K562 (cell line): Measurements from ENCODE around the gene PRICKLE2. TPM values are rescaled to one million over a fixed set of nuclear protein-coding genes. Genes with fewer than 3 reads are reported as not detected.

Source experiments
- ATAC-seq: fragments of 200-7000 bp; cut with Tn5 transposase; 3 replicates; pipeline ENCODE4 v1.9.1; 2020; ENCODE audit warnings: moderate library complexity
- BruUV-seq: library from RNA; stranded (reverse); fragments of 400-500 nt; replicated peaks from 2 replicates; lab custom pipeline; 2021; lab: Mats Ljungman, UMichigan
- CTCF ChIA-PET: fragments of 300-600 bp; formaldehyde crosslinking; extraction: SDS; loops from one replicate; lab custom pipeline; 2021; ENCODE audit warnings: low intra/inter-chr PET ratio; lab: Yijun Ruan, JAX
- POLR2A ChIA-PET: fragments of 300-600, 350-650 bp; sonication (Branson Sonifier 250); formaldehyde crosslinking; extraction: SDS; loops from one replicate; lab custom pipeline; 2021; ENCODE audit warnings: antibody characterized with exemption, inconsistent platforms; lab: Yijun Ruan, JAX
- DNase-seq, 4 experiments: peaks; one replicate each; pipeline versions ENCODE4 v3.0.0 to v3.0.0-alpha.2; 2011 to 2018; ENCODE audit warnings: low spot score in 3 of 4, mixed read lengths in 3 of 4; ENCODE audit errors: extremely low read depth in 1 of 4
- FAIRE-seq: peaks from 2 replicates; lab custom pipeline; 2011; peaks lifted over from hg19 to GRCh38; lab: Jason Lieb, UNC
- H2AFZ ChIP-seq: 2 replicates; pipeline ENCODE4 v1.6.0; 2011; ENCODE audit warnings: low read depth, low read length, control low read depth, inconsistent platforms
- H3K27ac ChIP-seq: fragments of 200-600 bp; 3 replicates; pipeline ENCODE4 v1.8.0; 2011; ENCODE audit warnings: low read depth, mild to moderate bottlenecking, control low read depth, inconsistent platforms, low read length, moderate library complexity, mixed read lengths; ENCODE audit errors: extremely low read depth
- H3K27me3 ChIP-seq, 2 experiments: fragments of 300-600 bp in 1 of 2; 2 replicates in 1 of 2; 3 replicates in 1 of 2; pipeline versions ENCODE4 v1.6.0 to v1.8.0; 2011; ENCODE audit warnings: inconsistent platforms in 2 of 2, low read length in 2 of 2, mild to moderate bottlenecking in 1 of 2, mixed read lengths in 1 of 2, moderate library complexity in 1 of 2; ENCODE audit not compliant: control insufficient read depth in 2 of 2, insufficient read depth in 2 of 2
- H3K36me3 ChIP-seq: fragments of 300-600 bp; 3 replicates; pipeline ENCODE4 v1.8.0; 2011; ENCODE audit warnings: mild to moderate bottlenecking, low read length, inconsistent platforms; ENCODE audit not compliant: control insufficient read depth, insufficient read depth
- H3K4me1 ChIP-seq, 2 experiments: fragments of 200-600 bp in 1 of 2; replicated peaks in 1 of 2; 2 replicates in 1 of 2; 3 replicates in 1 of 2; pipeline versions ENCODE4 v1.5.1 to v1.8.0; 2011; ENCODE audit warnings: inconsistent platforms in 2 of 2, low read length in 2 of 2, mild to moderate bottlenecking in 1 of 2, mixed read lengths in 1 of 2, moderate library complexity in 1 of 2; ENCODE audit not compliant: control insufficient read depth in 2 of 2, insufficient read depth in 2 of 2
- H3K4me2 ChIP-seq: 2 replicates; pipeline ENCODE4 v1.6.1; 2011; ENCODE audit warnings: low read length, control low read depth, inconsistent platforms, mixed read lengths; ENCODE audit not compliant: insufficient read depth
- H3K4me3 ChIP-seq: fragments of 200-600 bp; sonication (generic), shearing (Covaris generic); 2 replicates; pipeline ENCODE4 v1.5.1; 2016; ENCODE audit warnings: control low read depth, inconsistent platforms
- H3K79me2 ChIP-seq: fragments of 200-600 bp; 3 replicates; pipeline ENCODE4 v1.8.0; 2011; ENCODE audit warnings: low read length, inconsistent platforms; ENCODE audit not compliant: control insufficient read depth, insufficient read depth
- H3K9ac ChIP-seq, 2 experiments: 2 replicates each; pipeline versions ENCODE4 v1.6.0 to v1.6.1; 2011; ENCODE audit warnings: low read depth in 2 of 2, low read length in 2 of 2, control low read depth in 1 of 2, inconsistent platforms in 1 of 2, mild to moderate bottlenecking in 1 of 2, mixed read lengths in 1 of 2; ENCODE audit not compliant: insufficient read depth in 1 of 2
- H3K9me1 ChIP-seq: one replicate; pipeline ENCODE4 v1.6.0; 2011; ENCODE audit warnings: inconsistent platforms, mild to moderate bottlenecking, low read length, moderate library complexity; ENCODE audit not compliant: control insufficient read depth, insufficient read depth
- H3K9me3 ChIP-seq: replicated peaks from 2 replicates; pipeline ENCODE4 v1.5.1; 2011; ENCODE audit warnings: low read depth, low read length, inconsistent platforms; ENCODE audit not compliant: control insufficient read depth, insufficient read depth
- H4K20me1 ChIP-seq: replicated peaks from 2 replicates; pipeline ENCODE4 v1.6.1; 2011; ENCODE audit warnings: low read length, inconsistent platforms, mixed read lengths; ENCODE audit not compliant: control insufficient read depth, insufficient read depth
- ZBTB11 ChIP-seq, 3 experiments: fragments of 200-800 bp in 1 of 3; fragments of 250-450 bp in 1 of 3; fragments of 450-650 bp in 1 of 3; sonication (Bioruptor Pico) in 1 of 3; sonication (Bioruptor generic) in 1 of 3; formaldehyde crosslinking in 1 of 3; IDR thresholded peaks; 2 replicates each; pipeline versions ENCODE4 v1.6.1 to v1.8.0; 2016 to 2022; ENCODE audit warnings: mild to moderate bottlenecking in 2 of 3, missing genetic modification characterization in 2 of 3, missing compliant biosample characterization in 1 of 3, moderate library complexity in 1 of 3
- ZBTB8A ChIP-seq: fragments of 450-650 bp; IDR thresholded peaks from 2 replicates; pipeline ENCODE4 v1.6.1; 2018; ENCODE audit warnings: mild to moderate bottlenecking, moderate library complexity; ENCODE audit not compliant: partially characterized antibody
- WGBS: fragments of 100-300 bp; shearing (Covaris generic); methylation state at CpG from one replicate; pipeline ENCODE4 v1.1.6; 2016; ENCODE audit warnings: low coverage, mixed read lengths; ENCODE audit not compliant: insufficient coverage; ENCODE audit errors: missing lambda C conversion rate; 5-methylcytosine and 5-hydroxymethylcytosine counted together
- in situ Hi-C: fragments of 300-500 bp; cut with MboI; formaldehyde crosslinking; loops from 4 replicates; pipeline ENCODE4 v1.15.0; 2018; ENCODE audit warnings: inconsistent platforms, mixed read lengths
- intact Hi-C: fragments of 100-400 bp; cut with micrococcal nuclease; formaldehyde crosslinking; loops from 2 replicates; pipeline ENCODE4 v1.14.2; 2022
- polyA plus RNA-seq, 8 experiments: library from polyadenylated mRNA; depleted of rRNA in 4 of 8; stranded (reverse) in 5 of 8; unstranded in 3 of 8; fragments of >200 nt; fragmentation: Nextera tagmentation in 2 of 8; fragmentation: Illumina TruSeq in 1 of 8; extraction: Ambion mirVana in 2 of 8; extraction: Trizol in 1 of 8; gene quantifications; 2 replicates each; pipeline versions ENCODE4 v1.2.1 to v1.2.3, GENCODE V29; 2011 to 2014; ENCODE audit warnings: inconsistent platforms in 1 of 8, missing spikeins in 1 of 8
- total RNA-seq, 7 experiments: library from RNA; depleted of rRNA in 6 of 7; stranded (reverse); fragments of >200 nt in 6 of 7; fragmentation: Illumina TruSeq in 2 of 7; extraction: Trizol in 2 of 7; gene quantifications; 2 replicates each; pipeline versions ENCODE4 v1.2.1 to v1.2.3, GENCODE V29; 2011 to 2021; ENCODE audit warnings: low replicate concordance in 1 of 7

The PRICKLE2 gene
- total and polyA plus RNA-seq, 9 of the 15 experiments (the other 6 are each of a cell fraction or from before 2014, with no cell fraction given) = 0.07 to 0.09 TPM; not detected in 7

GRCh38 chr3:64104006-64104405 lies 121.3 kb downstream of the PRICKLE2 start:
- 0% methylated on average over 3 of the region's 3 CpGs for WGBS
- intact Hi-C loops = no loop called here
- in situ Hi-C loops = no loop called here
- ATAC-seq = no peak
- no TSS peak for BruUV-seq
- TF ChIP-seq ZBTB8A (no peak), ZBTB11 (CRISPR knock-in tag; IDR thresholded peaks at IDR 0.05) (peak in 1 of 3 experiments; percentile 44; a peak in 2 of 6 replicates)
- H2AFZ ChIP-seq = no peak overlapping the region
- H4K20me1 ChIP-seq = no peaks in the 10 kb centered on the region
- H3K9ac ChIP-seq = no peak overlapping the region
- no peak overlapping the region for H3K27ac ChIP-seq
- H3K79me2 ChIP-seq = no peaks in the 10 kb centered on the region
- no peaks in the 10 kb centered on the region for H3K9me1 ChIP-seq
- no peak overlapping the region for H3K4me3 ChIP-seq
- no peaks in the 10 kb centered on the region for H3K4me1 ChIP-seq
- CTCF ChIA-PET = no interaction called here
- POLR2A ChIA-PET = no interaction called here
- H3K4me2 ChIP-seq = no peak overlapping the region
- DNase-seq = no peak
- H3K9me3 ChIP-seq = no peaks in the 10 kb centered on the region
- H3K36me3 ChIP-seq = no peaks in the 10 kb centered on the region
- FAIRE-seq = no peak
- H3K27me3 ChIP-seq = peaks cover 0 to 19% of the 10 kb centered on the region in 2 experiments; a peak in 2 of 5 replicates
